Measurements from ENCODE around the gene TMOD3. TPM values are rescaled to one million over a fixed set of nuclear protein-coding genes. Genes with fewer than 3 reads are reported as not detected.

The TMOD3 gene
- total and polyA plus RNA-seq, 2 donors (not counting 3 experiments of a cell fraction or from before 2014, with no cell fraction given): 10.4 to 64.3 TPM

DNA sequence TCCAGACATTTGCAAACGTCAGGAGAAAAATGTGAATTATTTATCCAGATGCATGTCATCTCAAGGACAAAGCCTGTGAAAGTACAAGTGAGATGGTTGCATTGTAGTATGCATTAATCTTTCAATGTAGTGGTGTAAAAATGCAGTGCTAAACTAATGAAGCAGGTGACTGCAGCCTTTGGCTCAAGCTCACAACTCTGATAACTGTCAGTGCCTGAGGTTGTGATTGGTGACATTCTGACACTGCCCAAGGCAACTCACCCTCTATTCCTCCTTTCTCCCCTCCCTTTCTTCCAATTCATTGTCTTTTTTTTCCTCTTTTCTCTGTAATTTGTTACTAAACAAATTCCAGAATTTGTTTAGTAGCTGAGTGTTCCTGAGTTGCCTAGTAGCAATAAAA, 20.0 kb upstream of the TMOD3 start:
- CTCF ChIA-PET: interaction anchor here (1.7 kb wide), 1 partner anchor 33 kb away, joined by 8 read pairs; no protein-coding TSS in a partner anchor

More for the DNA sequence above, 20.0 kb upstream of the TMOD3 start:
- no peaks in the 10 kb centered on the region for H3K9me1 ChIP-seq (replicated peaks; ENCODE audit: control insufficient read depth, extremely low read depth, insufficient read depth, low read length)
- no peak overlapping the region for H3K27ac ChIP-seq (ENCODE audit: insufficient read depth, low read depth, low read length)
- dilution Hi-C loops (cut with MboI; ENCODE audit: extremely low pct_ligation_motif_present, low sequenced_read_pairs) (no loop called here), intact Hi-C loops (cut with micrococcal nuclease) (no loop called here)
- H3K9me3 ChIP-seq (replicated peaks; ENCODE audit: control insufficient read depth, insufficient read depth, low read length): no peaks in the 10 kb centered on the region
- FAIRE-seq (no peak), DNase-seq (ENCODE audit: low read depth, low spot score) (no peak)
- no peaks in the 10 kb centered on the region for H3K79me2 ChIP-seq (ENCODE audit: control insufficient read depth, insufficient read depth, low read length)
- no peak for TF ChIP-seq EZH2 (IDR thresholded peaks at IDR 0.05; ENCODE audit: borderline replicate concordance, low read depth, low read length, severe bottlenecking)
- TF ChIP-seq, protein P1, sequence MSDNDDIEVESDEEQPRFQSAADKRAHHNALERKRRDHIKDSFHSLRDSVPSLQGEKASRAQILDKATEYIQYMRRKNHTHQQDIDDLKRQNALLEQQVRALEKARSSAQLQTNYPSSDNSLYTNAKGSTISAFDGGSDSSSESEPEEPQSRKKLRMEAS (IDR thresholded peaks at IDR 0.05; ENCODE audit: insufficient read depth, insufficient read length): no peak
- TF ChIP-seq GATA2 (IDR thresholded peaks at IDR 0.05; ENCODE audit: insufficient read depth, insufficient read length, low read depth, low read length): no peak
- TF ChIP-seq, protein P2, sequence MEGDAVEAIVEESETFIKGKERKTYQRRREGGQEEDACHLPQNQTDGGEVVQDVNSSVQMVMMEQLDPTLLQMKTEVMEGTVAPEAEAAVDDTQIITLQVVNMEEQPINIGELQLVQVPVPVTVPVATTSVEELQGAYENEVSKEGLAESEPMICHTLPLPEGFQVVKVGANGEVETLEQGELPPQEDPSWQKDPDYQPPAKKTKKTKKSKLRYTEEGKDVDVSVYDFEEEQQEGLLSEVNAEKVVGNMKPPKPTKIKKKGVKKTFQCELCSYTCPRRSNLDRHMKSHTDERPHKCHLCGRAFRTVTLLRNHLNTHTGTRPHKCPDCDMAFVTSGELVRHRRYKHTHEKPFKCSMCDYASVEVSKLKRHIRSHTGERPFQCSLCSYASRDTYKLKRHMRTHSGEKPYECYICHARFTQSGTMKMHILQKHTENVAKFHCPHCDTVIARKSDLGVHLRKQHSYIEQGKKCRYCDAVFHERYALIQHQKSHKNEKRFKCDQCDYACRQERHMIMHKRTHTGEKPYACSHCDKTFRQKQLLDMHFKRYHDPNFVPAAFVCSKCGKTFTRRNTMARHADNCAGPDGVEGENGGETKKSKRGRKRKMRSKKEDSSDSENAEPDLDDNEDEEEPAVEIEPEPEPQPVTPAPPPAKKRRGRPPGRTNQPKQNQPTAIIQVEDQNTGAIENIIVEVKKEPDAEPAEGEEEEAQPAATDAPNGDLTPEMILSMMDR (IDR thresholded peaks at IDR 0.05; ENCODE audit: extremely low read depth in 1 of 2, insufficient read depth in 1 of 2, low read depth in 1 of 2, low read length in 2 of 2): no peak
- no peak for TF ChIP-seq POLR2AphosphoS5 (IDR thresholded peaks at IDR 0.05; ENCODE audit: insufficient read depth, low read depth, low read length)
- no peak for TF ChIP-seq FOS (IDR thresholded peaks at IDR 0.05; ENCODE audit: borderline replicate concordance, insufficient read depth, low read length)
- no peak for TF ChIP-seq JUN (IDR thresholded peaks at IDR 0.05; ENCODE audit: borderline replicate concordance, insufficient read depth, insufficient read length, low read depth)
- TF ChIP-seq POLR2A (IDR thresholded peaks at IDR 0.05; ENCODE audit: low read depth, low read length): no peak
- no peak for TF ChIP-seq MYC (IDR thresholded peaks at IDR 0.05; ENCODE audit: low read depth, low read length)
- peaks cover 0 to 2% of the 10 kb centered on the region in 2 experiments for H3K27me3 ChIP-seq (ENCODE audit: control insufficient read depth in 2 of 2, insufficient read depth in 2 of 2, low read length in 2 of 2)
- no peaks in the 10 kb centered on the region for H4K20me1 ChIP-seq (replicated peaks; ENCODE audit: control insufficient read depth, extremely low read depth, insufficient read depth, low read length)
- no TSS peak for BruUV-seq (replicated peaks)
- no peak overlapping the region for H3K4me2 ChIP-seq (ENCODE audit: insufficient read depth, low read length)
- H3K4me1 ChIP-seq (ENCODE audit: control insufficient read depth, extremely low read depth, insufficient read depth, low read length): no peaks in the 10 kb centered on the region
- no peaks in the 10 kb centered on the region for H3K36me3 ChIP-seq (ENCODE audit: control insufficient read depth in 2 of 2, extremely low read depth in 1 of 2, insufficient read depth in 2 of 2, low read length in 2 of 2)
- POLR2A ChIA-PET: no interaction called here
- H2AFZ ChIP-seq (ENCODE audit: low read depth, low read length): no peak overlapping the region
- no peak overlapping the region for H3K9ac ChIP-seq (replicated peaks; ENCODE audit: extremely low read depth, insufficient read depth, low read length)
- no peak overlapping the region for H3K4me3 ChIP-seq (replicated peaks in 1 of 3; ENCODE audit: insufficient read depth in 1 of 3, low read depth in 1 of 3, low read length in 3 of 3)
